22Rv1 (cell line): Measurements from ENCODE around the gene SPTBN1.
"Not testable (repeated sequence)": the region's sequence is repeated elsewhere in the genome, so short reads cannot be mapped to it uniquely, and the experiment has no call there.

Experiments
- ZFX ChIP-seq: fragments of 450-650 bp; IDR thresholded peaks from 2 replicates; pipeline ENCODE4 v1.6.1; 2017; ENCODE audit warnings: antibody characterized with exemption, borderline replicate concordance
- TF ChIP-seq, protein P1 (sequence below): fragments of 450-650 bp; IDR thresholded peaks from 2 replicates; pipeline ENCODE4 v1.5.1; 2017; ENCODE audit warnings: mild to moderate bottlenecking

DNA sequence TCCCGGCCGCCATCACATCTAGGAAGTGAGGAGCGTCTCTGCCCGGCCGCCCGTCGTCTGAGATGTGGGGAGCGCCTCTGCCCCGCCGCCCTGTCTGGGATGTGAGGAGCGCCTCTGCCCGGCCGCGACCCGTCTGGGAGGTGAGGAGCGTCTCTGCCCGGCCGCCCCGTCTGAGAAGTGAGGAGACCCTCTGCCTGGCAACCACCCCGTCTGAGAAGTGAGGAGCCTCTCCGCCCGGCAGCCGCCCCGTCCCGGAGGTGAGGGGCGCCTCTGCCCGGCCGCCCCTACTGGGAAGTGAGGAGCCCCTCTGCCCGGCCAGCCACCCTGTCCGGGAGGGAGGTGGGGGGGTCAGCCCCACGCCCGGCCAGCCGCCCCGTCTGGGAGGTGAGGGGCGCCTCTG, 29.6 kb downstream of the SPTBN1 start:
- TF ChIP-seq, protein P1, sequence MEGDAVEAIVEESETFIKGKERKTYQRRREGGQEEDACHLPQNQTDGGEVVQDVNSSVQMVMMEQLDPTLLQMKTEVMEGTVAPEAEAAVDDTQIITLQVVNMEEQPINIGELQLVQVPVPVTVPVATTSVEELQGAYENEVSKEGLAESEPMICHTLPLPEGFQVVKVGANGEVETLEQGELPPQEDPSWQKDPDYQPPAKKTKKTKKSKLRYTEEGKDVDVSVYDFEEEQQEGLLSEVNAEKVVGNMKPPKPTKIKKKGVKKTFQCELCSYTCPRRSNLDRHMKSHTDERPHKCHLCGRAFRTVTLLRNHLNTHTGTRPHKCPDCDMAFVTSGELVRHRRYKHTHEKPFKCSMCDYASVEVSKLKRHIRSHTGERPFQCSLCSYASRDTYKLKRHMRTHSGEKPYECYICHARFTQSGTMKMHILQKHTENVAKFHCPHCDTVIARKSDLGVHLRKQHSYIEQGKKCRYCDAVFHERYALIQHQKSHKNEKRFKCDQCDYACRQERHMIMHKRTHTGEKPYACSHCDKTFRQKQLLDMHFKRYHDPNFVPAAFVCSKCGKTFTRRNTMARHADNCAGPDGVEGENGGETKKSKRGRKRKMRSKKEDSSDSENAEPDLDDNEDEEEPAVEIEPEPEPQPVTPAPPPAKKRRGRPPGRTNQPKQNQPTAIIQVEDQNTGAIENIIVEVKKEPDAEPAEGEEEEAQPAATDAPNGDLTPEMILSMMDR = not testable (repeated sequence)
- TF ChIP-seq ZFX = not testable (repeated sequence)
